K562 (cell line): ENCODE measurements around the gene TMEM141. TPM values are rescaled to one million over a fixed set of nuclear protein-coding genes. Genes with fewer than 3 reads are reported as not detected.
A peak's percentile ranks its signal among the peaks of the same experiment; 100 is the strongest.

Experiments
- BRF1 ChIP-seq: IDR thresholded peaks from 3 replicates; pipeline ENCODE4 v1.6.1; 2011; ENCODE audit warnings: borderline replicate concordance, mild to moderate bottlenecking; ENCODE audit not compliant: insufficient read length; ENCODE audit errors: extremely low read depth
- FOXM1 ChIP-seq, 2 experiments: fragments of 450-650 bp in 1 of 2; sonication (generic) in 1 of 2; formaldehyde crosslinking in 1 of 2; IDR thresholded peaks; 2 replicates each; pipeline versions ENCODE4 v1.6.1 to v1.9.0; 2017 to 2022; ENCODE audit warnings: low read depth in 2 of 2, mild to moderate bottlenecking in 2 of 2, missing genetic modification reagents in 1 of 2, moderate library complexity in 1 of 2
- KDM4B ChIP-seq, 2 experiments: fragments of 450-650 bp in 1 of 2; sonication (generic) in 1 of 2; IDR thresholded peaks; 2 replicates each; pipeline ENCODE4 v1.6.1; 2016 to 2017; ENCODE audit warnings: borderline replicate concordance in 2 of 2, antibody characterized with exemption in 1 of 2, low read depth in 1 of 2, mild to moderate bottlenecking in 1 of 2
- MCM5 ChIP-seq: fragments of 450-650 bp; IDR thresholded peaks from 2 replicates; pipeline ENCODE4 v1.6.1; 2016; ENCODE audit warnings: low read depth
- PHB2 ChIP-seq: fragments of 450-650 bp; IDR thresholded peaks from 2 replicates; pipeline ENCODE4 v1.6.1; 2017; ENCODE audit warnings: low read depth
- POLR3G ChIP-seq: IDR thresholded peaks from 2 replicates; pipeline ENCODE4 v1.6.1; 2011; ENCODE audit not compliant: insufficient read length, insufficient replicate concordance; ENCODE audit errors: extremely low read depth
- PRPF4 ChIP-seq: fragments of 200-400 bp; formaldehyde crosslinking; IDR thresholded peaks from one replicate; pipeline ENCODE4 v1.6.1; 2017; ENCODE audit warnings: low read length, low read depth, mild to moderate bottlenecking; ENCODE audit not compliant: insufficient read depth, poor library complexity, severe bottlenecking
- RBM39 ChIP-seq: fragments of 200-400 bp; formaldehyde crosslinking; optimal IDR thresholded peaks from 2 replicates; pipeline ENCODE3; 2018; ENCODE audit warnings: low read depth, low read length
- SNRNP70 ChIP-seq: fragments of 200-400 bp; formaldehyde crosslinking; optimal IDR thresholded peaks from 2 replicates; pipeline ENCODE3; 2017; ENCODE audit warnings: low read depth, low read length
- TBP ChIP-seq: optimal IDR thresholded peaks from 2 replicates; pipeline ENCODE3; 2011; ENCODE audit warnings: low read depth, low read length, improper control_type of control experiment
- ZBTB8A ChIP-seq: fragments of 450-650 bp; IDR thresholded peaks from 2 replicates; pipeline ENCODE4 v1.6.1; 2018; ENCODE audit warnings: mild to moderate bottlenecking, moderate library complexity; ENCODE audit not compliant: partially characterized antibody
- ZC3H4 ChIP-seq: sonication (generic); formaldehyde crosslinking; IDR thresholded peaks from 2 replicates; pipeline ENCODE4 v1.9.0; 2021; ENCODE audit warnings: missing genetic modification reagents, borderline replicate concordance
- ZNF140 ChIP-seq: fragments of 250-450 bp; sonication (Bioruptor Pico); IDR thresholded peaks from 2 replicates; pipeline ENCODE4 v1.8.0; 2021; ENCODE audit warnings: moderate library complexity, mild to moderate bottlenecking, inconsistent platforms
- ZNF561 ChIP-seq: fragments of 450-650 bp; formaldehyde crosslinking; conservative IDR thresholded peaks from 2 replicates; pipeline ENCODE4 v1.4.0; 2020; ENCODE audit warnings: mild to moderate bottlenecking, moderate library complexity
- ZNF780A ChIP-seq: fragments of 250-450 bp; sonication (Bioruptor Pico); IDR thresholded peaks from 2 replicates; pipeline ENCODE4 v1.5.0; 2021; ENCODE audit warnings: mild to moderate bottlenecking
- polyA plus RNA-seq, 8 experiments: library from polyadenylated mRNA; depleted of rRNA in 4 of 8; stranded (reverse) in 5 of 8; unstranded in 3 of 8; fragments of >200 nt; fragmentation: Nextera tagmentation in 2 of 8; fragmentation: Illumina TruSeq in 1 of 8; extraction: Ambion mirVana in 2 of 8; extraction: Trizol in 1 of 8; gene quantifications; 2 replicates each; pipeline versions ENCODE4 v1.2.1 to v1.2.3, GENCODE V29; 2011 to 2014; ENCODE audit warnings: inconsistent platforms in 1 of 8, missing spikeins in 1 of 8
- total RNA-seq, 7 experiments: library from RNA; depleted of rRNA in 6 of 7; stranded (reverse); fragments of >200 nt in 6 of 7; fragmentation: Illumina TruSeq in 2 of 7; extraction: Trizol in 2 of 7; gene quantifications; 2 replicates each; pipeline versions ENCODE4 v1.2.1 to v1.2.3, GENCODE V29; 2011 to 2021; ENCODE audit warnings: low replicate concordance in 1 of 7
- TF ChIP-seq, protein P1 (sequence below): sonication (generic); formaldehyde crosslinking; IDR thresholded peaks from 2 replicates; pipeline ENCODE4 v1.9.0; 2022; ENCODE audit warnings: mild to moderate bottlenecking, missing genetic modification reagents
- TF ChIP-seq, protein P2 (sequence below): fragments of 450-650 bp; IDR thresholded peaks from 2 replicates; pipeline ENCODE4 v1.6.1; 2016
- TF ChIP-seq, protein P3 (sequence below): fragments of 250-450 bp; sonication (Bioruptor Pico); IDR thresholded peaks from 2 replicates; pipeline ENCODE4 v1.4.0; 2020; ENCODE audit warnings: mild to moderate bottlenecking, moderate library complexity
- TF ChIP-seq, protein P4 (sequence below): fragments of 450-650 bp; IDR thresholded peaks from 2 replicates; pipeline ENCODE4 v1.6.1; 2016; ENCODE audit warnings: missing biosample characterization, missing genetic modification characterization
- TF ChIP-seq, protein P5 (sequence below): fragments of 250-450 bp; sonication (Bioruptor Pico); IDR thresholded peaks from 2 replicates; pipeline ENCODE4 v1.8.0; 2021; ENCODE audit warnings: borderline replicate concordance, mild to moderate bottlenecking, moderate library complexity; ENCODE audit not compliant: poor library complexity, severe bottlenecking
- TF ChIP-seq, protein P6 (sequence below): fragments of 450-650 bp; formaldehyde crosslinking; IDR thresholded peaks from 2 replicates; pipeline ENCODE4 v1.4.0; 2022; ENCODE audit warnings: missing genetic modification characterization

TMEM141 gene
- total and polyA plus RNA-seq, 9 of the 15 experiments (the other 6 are each of a cell fraction or from before 2014, with no cell fraction given): 21.5 to 123 (median 74.8) TPM

DNA sequence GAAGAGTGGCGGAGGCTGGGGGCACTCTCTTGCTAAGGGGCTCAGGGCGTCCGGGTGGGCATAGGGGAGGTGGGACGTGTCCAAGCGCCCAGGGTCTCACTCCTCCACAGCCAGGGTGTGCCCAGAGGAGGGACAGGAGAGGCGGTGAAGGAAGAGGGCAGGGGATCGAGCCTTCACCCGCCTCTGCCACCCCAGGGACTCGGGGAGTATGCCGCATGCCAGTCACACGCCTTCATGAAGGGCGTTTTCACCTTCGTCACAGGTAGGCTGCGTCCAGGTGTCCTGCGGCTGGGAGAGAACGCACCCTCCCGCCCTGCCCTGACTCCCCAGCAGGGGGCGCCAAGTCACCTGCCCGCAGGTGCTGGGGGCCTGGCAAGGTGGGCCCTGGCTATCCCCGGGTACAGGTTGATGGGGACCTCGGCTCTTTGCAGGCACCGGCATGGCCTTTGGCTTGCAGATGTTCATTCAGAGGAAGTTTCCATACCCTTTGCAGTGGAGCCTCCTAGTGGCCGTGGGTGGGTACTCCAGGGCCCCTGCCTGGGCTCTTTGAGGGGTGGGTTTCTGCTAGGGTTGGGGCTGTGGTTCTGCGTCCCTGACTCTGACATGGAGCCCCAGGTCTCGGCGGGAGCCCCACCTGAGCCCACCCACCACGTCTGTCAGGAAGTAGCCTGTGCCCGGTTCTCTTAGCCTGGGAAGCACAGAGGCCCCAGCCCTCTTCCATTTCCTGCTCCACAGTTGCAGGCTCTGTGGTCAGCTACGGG lies 552 bp downstream of the TMEM141 start (continued):
- TF ChIP-seq PRPF4 (no peak), ZNF780A (CRISPR knock-in tag) (no peak), POLR3G (no peak), BRF1 (no peak), RBM39 (peak; percentile 39), MCM5 (no peak), ZNF140 (CRISPR knock-in tag) (no peak), FOXM1 (IDR thresholded peaks at IDR 0.05; ENCODE audit: low read depth) (no peak), FOXM1 (CRISPR knock-in tag; IDR thresholded peaks at IDR 0.05; ENCODE audit: low read depth) (0 out of 2 replicates have a peak, but pooled peaks have one; percentile 44), ZNF561 (CRISPR knock-in tag) (no peak), SNRNP70 (peak; percentile 55), TBP (no peak), KDM4B (IDR thresholded peaks at IDR 0.05; ENCODE audit: borderline replicate concordance in 2 of 2, low read depth in 1 of 2) (no peak), ZBTB8A (no peak), ZC3H4 (CRISPR knock-in tag) (no peak), PHB2 (no peak)
- TF ChIP-seq, protein P1, sequence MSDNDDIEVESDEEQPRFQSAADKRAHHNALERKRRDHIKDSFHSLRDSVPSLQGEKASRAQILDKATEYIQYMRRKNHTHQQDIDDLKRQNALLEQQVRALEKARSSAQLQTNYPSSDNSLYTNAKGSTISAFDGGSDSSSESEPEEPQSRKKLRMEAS: peak; percentile 64
- TF ChIP-seq, protein P2, sequence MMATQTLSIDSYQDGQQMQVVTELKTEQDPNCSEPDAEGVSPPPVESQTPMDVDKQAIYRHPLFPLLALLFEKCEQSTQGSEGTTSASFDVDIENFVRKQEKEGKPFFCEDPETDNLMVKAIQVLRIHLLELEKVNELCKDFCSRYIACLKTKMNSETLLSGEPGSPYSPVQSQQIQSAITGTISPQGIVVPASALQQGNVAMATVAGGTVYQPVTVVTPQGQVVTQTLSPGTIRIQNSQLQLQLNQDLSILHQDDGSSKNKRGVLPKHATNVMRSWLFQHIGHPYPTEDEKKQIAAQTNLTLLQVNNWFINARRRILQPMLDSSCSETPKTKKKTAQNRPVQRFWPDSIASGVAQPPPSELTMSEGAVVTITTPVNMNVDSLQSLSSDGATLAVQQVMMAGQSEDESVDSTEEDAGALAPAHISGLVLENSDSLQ: no peak; the same call in 1 of the 2 replicates
- TF ChIP-seq, protein P3, sequence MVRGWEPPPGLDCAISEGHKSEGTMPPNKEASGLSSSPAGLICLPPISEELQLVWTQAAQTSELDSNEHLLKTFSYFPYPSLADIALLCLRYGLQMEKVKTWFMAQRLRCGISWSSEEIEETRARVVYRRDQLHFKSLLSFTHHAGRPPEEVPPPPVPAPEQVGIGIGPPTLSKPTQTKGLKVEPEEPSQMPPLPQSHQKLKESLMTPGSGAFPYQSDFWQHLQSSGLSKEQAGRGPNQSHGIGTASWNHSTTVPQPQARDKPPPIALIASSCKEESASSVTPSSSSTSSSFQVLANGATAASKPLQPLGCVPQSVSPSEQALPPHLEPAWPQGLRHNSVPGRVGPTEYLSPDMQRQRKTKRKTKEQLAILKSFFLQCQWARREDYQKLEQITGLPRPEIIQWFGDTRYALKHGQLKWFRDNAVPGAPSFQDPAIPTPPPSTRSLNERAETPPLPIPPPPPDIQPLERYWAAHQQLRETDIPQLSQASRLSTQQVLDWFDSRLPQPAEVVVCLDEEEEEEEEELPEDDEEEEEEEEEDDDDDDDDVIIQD (CRISPR knock-in tag): no peak
- TF ChIP-seq, protein P4, sequence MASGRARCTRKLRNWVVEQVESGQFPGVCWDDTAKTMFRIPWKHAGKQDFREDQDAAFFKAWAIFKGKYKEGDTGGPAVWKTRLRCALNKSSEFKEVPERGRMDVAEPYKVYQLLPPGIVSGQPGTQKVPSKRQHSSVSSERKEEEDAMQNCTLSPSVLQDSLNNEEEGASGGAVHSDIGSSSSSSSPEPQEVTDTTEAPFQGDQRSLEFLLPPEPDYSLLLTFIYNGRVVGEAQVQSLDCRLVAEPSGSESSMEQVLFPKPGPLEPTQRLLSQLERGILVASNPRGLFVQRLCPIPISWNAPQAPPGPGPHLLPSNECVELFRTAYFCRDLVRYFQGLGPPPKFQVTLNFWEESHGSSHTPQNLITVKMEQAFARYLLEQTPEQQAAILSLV: no peak
- TF ChIP-seq, protein P5, sequence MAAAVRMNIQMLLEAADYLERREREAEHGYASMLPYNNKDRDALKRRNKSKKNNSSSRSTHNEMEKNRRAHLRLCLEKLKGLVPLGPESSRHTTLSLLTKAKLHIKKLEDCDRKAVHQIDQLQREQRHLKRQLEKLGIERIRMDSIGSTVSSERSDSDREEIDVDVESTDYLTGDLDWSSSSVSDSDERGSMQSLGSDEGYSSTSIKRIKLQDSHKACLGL (CRISPR knock-in tag): no peak
- TF ChIP-seq, protein P6, sequence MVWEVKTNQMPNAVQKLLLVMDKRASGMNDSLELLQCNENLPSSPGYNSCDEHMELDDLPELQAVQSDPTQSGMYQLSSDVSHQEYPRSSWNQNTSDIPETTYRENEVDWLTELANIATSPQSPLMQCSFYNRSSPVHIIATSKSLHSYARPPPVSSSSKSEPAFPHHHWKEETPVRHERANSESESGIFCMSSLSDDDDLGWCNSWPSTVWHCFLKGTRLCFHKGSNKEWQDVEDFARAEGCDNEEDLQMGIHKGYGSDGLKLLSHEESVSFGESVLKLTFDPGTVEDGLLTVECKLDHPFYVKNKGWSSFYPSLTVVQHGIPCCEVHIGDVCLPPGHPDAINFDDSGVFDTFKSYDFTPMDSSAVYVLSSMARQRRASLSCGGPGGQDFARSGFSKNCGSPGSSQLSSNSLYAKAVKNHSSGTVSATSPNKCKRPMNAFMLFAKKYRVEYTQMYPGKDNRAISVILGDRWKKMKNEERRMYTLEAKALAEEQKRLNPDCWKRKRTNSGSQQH: no peak
